NK-92 (cell line): ENCODE data around the gene NECTIN1.
"Not testable (repeated sequence)": the region's sequence is repeated elsewhere in the genome, so short reads cannot be mapped to it uniquely, and the experiment has no call there.

Experiments
- DNase-seq: peaks from one replicate; lab custom pipeline; 2025; ENCODE audit not compliant: unreplicated experiment; lab: John Stamatoyannopoulos, UW

Gene NECTIN1

DNA sequence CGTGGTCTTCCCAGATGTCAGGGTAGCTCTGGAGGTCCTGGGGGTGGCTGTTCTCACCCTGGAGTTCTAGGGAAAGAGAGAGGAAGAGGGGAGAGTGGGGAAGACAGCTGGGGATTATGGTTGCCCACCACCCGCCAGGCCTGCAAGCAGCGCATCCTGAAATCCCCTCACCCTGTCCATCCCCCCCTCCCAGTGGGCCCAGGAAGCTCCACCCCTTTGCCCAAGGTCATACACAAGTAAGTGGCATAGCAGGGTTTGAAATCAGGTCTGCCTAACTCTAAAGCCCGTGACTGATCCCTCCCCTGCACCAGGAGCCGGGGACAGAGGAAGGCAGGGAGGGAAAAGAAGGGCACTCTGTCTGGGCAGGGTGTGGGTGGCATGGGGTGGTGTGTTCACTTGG is 105.3 kb downstream of the NECTIN1 start:
- DNase-seq = no peak

GRCh38 chr11:119622454-119623143 is 106.4 kb downstream of the NECTIN1 start:
- no peak for DNase-seq

DNA sequence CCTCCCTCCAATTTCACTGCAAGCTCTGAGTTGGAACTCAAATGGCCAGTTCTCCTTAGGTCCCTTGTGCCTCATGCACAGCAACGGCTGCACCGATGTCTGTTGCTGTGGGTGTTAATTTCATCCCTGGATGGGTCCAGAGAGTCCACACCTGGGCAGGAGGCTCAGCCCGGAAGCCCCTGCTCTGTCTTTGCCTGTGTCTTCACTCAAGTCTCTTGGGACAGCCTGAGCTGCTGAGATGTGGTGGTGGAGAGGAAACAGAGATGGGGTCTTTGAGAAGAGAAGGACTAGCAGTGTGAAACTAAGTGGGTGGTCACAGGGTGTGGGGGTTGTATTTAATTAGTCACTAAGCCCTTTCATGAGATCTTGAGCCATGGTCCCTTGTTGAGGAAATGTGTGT is 109.3 kb downstream of the NECTIN1 start:
- no peak for DNase-seq

GRCh38 chr11:119618208-119618909 is 110.6 kb downstream of the NECTIN1 start:
- DNase-seq = no peak

- DNase-seq = no peak
Observed at GRCh38 chr11:119617340-119617713, 111.7 kb downstream of the NECTIN1 start.

DNA sequence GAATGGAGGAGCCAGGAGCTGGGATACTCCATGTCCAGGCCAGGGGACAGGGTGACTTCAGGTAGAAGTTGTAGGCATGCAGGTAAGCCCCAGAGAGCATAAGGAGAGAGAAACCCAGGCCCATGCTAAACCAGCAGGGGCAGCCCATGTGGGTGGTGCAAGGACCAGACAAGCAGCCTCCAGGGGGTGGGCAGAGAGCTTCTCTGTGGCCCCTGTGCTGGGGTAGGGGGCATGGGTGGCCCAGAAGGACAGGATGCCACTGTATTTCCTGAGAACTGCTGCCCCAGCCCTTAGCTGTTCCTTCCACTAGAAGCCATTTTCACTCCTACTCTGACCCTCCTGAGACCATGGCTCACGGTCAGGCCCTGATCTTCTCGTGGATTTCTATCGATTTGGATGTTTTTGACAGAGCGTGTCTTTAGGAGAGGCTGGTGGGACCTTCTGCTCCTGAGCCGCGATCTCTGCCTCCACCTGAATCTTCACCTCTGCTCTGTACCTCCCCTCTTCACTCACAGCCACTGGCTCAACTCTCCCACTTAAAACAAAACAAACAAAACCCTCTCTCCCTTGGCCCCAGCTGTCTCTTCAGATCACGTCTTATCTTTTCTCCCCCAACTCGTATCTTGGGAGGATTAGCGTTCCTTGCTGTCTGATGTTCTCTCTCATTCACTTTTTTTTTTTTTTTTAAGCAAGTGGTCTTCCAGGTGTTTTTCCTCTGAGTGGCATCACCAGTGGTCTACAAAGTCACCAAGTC is 112.2 kb downstream of the NECTIN1 start:
- DNase-seq = no peak

- no peak for DNase-seq
Observed at GRCh38 chr11:119615882-119616196, 113.2 kb downstream of the NECTIN1 start.

GRCh38 chr11:119615003-119615881 is 113.8 kb downstream of the NECTIN1 start:
- no peak for DNase-seq

- DNase-seq = no peak
Observed at GRCh38 chr11:119614222-119615002, 114.6 kb downstream of the NECTIN1 start.

DNA sequence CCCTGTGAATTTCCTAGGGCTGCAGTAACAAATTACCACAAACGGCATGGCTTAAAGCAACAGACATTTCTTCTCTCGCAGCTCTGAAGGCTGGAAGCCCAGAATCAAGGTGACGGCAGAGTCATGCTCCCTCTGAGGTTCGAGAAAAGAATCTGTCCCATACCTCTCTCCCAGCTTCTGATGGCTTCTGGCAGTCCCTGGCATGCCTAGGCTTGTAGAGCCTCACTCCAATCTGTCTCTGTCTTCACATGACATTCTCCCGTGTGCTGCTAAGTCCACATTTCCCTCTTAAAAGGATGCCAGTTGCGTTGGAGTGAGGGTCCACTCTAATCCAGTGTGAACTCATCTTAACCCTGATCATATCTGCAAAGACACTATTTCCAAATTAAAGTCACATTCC is 116.2 kb downstream of the NECTIN1 start:
- DNase-seq = no peak

- no peak for DNase-seq
Observed at GRCh38 chr11:119610836-119611426, 118.1 kb downstream of the NECTIN1 start.

GRCh38 chr11:119608781-119609180 is 120.2 kb downstream of the NECTIN1 start:
- no peak for DNase-seq

DNA sequence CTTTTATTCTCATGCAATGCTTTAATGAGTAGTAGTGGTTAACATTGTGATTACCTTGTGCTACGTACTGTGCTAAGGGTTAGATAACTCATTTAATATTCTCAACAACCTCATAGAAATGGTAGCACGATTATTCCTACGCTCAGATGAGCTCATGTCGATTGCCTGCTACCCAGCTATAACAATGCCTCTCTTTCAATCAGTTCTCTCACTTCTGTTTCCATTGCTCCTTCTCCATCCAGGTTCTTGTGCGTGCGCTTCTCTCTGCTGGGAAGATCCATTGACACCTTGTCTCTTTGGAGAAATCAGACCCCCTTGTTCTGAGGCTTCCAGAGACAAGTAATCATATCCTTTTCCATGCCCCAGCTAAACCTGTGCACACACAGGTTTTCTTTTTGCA is 120.8 kb downstream of the NECTIN1 start:
- DNase-seq = no peak

- DNase-seq = no peak
Observed at GRCh38 chr11:119607726-119608125, 121.3 kb downstream of the NECTIN1 start.

- DNase-seq = no peak
Observed at GRCh38 chr11:119605137-119605665, 123.8 kb downstream of the NECTIN1 start.

DNA sequence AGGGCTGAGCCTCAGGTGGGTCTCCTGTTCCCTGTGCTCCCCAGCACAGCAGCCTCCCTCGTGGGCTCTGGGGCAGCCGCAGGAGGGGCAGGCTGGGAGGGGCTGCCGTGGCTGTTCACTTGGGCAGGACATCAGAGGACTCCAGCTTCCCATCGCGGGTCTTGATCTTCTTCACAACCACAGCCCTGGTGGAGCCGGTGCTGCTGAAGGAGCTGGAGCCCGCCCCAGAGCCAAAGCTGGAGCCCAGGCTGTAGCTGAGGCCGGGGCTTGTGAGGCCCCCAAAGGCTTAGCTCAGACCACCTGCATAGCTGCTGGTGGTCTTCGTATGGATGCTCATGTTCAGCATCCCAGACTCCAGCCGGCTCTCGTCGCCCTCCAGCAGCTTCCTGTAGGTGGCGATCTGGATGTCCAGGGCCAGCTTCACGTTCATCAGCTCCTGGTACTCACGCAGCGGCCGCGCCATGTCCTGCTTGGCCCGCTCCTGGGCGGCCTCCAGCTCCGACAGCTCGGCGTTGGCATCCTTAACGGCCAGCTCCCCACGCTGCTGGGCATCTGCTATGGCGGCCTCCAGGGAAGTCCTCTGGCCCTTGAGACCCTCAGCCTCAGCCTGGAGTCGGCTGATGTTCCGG is 126.1 kb downstream of the NECTIN1 start:
- DNase-seq = no peak

DNA sequence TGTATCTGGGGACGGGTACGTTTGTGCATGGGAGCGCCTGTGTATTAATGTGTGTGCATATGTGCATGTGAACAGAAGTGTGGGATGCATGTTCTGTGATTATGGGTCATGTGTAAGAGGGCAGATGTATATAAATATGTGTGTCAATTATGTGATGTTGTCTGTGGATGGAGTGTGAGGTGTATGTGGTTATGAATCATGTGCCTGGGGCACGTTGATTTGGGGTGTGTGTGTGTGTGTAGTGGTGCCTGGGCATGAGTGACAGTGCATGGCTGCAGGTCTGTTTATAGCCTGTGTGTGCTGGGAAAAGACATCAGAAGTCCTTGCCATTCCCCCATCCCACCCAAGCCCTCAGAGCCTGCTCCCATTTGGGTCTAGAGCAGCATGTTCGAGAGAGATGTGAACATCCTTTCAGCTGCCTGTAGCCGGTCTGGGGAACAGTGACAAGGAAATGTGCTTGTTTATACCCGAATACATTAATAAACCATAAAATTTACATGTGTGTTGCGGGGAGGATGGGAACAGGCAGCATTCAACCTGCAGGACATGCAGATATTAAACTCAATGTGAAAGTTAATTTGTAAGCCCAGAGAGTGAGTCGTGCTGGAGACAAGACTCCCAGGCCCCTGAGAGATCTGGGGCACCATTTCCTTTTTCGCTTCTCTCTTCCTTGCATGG is 129.0 kb downstream of the NECTIN1 start:
- DNase-seq = no peak

DNA sequence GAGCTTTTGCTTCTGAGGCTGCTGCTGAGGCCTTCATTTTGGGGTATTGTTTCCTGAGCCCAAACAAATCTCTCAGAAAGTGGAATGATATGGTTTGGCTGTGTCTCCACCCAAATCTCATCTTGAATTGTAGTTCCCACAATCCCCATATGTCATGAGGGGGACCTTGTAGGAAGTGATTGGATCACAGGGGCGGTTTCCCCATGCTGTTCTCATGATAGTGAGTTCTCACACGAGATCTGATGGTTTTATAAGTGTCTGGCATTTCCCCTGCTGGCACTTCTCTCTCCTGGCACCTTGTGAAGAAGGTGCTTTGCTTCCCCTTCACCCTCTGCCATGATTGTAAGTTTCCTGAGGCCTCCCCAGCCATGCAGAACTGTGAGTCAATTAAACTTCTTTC is 133.1 kb downstream of the NECTIN1 start:
- not testable (repeated sequence) for DNase-seq
